IMR-90 (cell line): Measurements from ENCODE around the gene USP43. TPM values are rescaled to one million over a fixed set of nuclear protein-coding genes. Genes with fewer than 3 reads are reported as not detected.

Experiments
- ATAC-seq: fragments of 200-7000 bp; cut with Tn5 transposase; 2 replicates; pipeline ENCODE4 v1.9.1; 2020; ENCODE audit warnings: low read depth, mild to moderate bottlenecking, moderate library complexity
- BruUV-seq: library from RNA; stranded (reverse); fragments of 400-500 nt; replicated peaks from 2 replicates; lab custom pipeline; 2021; lab: Mats Ljungman, UMichigan
- CTCF ChIA-PET: fragments of 300-600 bp; formaldehyde crosslinking; extraction: SDS; loops from one replicate; lab custom pipeline; 2021; ENCODE audit warnings: antibody characterized with exemption; lab: Yijun Ruan, JAX
- POLR2A ChIA-PET: fragments of 300-600 bp; sonication (Branson Sonifier 250); formaldehyde crosslinking; loops from one replicate; lab custom pipeline; 2022; ENCODE audit warnings: antibody characterized with exemption; ENCODE audit not compliant: unreplicated experiment; lab: Charles Lee
- DNase-seq: peaks from one replicate; pipeline ENCODE4 v3.0.0; 2013
- H2AFZ ChIP-seq: replicated peaks from 2 replicates; pipeline ENCODE3; 2013; ENCODE audit warnings: low read length, mild to moderate bottlenecking; ENCODE audit not compliant: poor library complexity
- H2AK5ac ChIP-seq: 2 replicates; pipeline ENCODE4 v1.6.1; 2013; ENCODE audit warnings: low read depth, low read length, inconsistent platforms
- H2AK9ac ChIP-seq: replicated peaks from 2 replicates; pipeline ENCODE3; 2013; ENCODE audit warnings: mild to moderate bottlenecking, low read depth, low read length, moderate library complexity; ENCODE audit not compliant: poor library complexity
- H2BK120ac ChIP-seq: 2 replicates; pipeline ENCODE4 v1.6.1; 2013; ENCODE audit warnings: low read depth, low read length, inconsistent platforms
- H2BK15ac ChIP-seq: 3 replicates; pipeline ENCODE4 v1.6.1; 2013; ENCODE audit warnings: low read depth, low read length, inconsistent platforms
- H2BK20ac ChIP-seq: 2 replicates; pipeline ENCODE4 v1.6.1; 2013; ENCODE audit warnings: low read depth, mild to moderate bottlenecking, inconsistent platforms, low read length, moderate library complexity
- H2BK5ac ChIP-seq: 2 replicates; pipeline ENCODE4 v1.6.1; 2013; ENCODE audit warnings: mild to moderate bottlenecking, low read depth, low read length, inconsistent platforms; ENCODE audit not compliant: poor library complexity, severe bottlenecking
- H3K14ac ChIP-seq: replicated peaks from 2 replicates; pipeline ENCODE4 v1.6.1; 2013; ENCODE audit warnings: low read depth, low read length, inconsistent platforms
- H3K18ac ChIP-seq: 2 replicates; pipeline ENCODE4 v1.6.1; 2013; ENCODE audit warnings: low read depth, low read length, control low read depth
- H3K23ac ChIP-seq: 2 replicates; pipeline ENCODE4 v1.6.1; 2013; ENCODE audit warnings: low read depth, low read length, inconsistent platforms
- H3K27ac ChIP-seq: 2 replicates; pipeline ENCODE4 v1.5.1; 2013; ENCODE audit warnings: mild to moderate bottlenecking, control low read depth, low read length; ENCODE audit not compliant: insufficient read depth
- H3K27me3 ChIP-seq: 2 replicates; pipeline ENCODE4 v1.6.1; 2013; ENCODE audit warnings: low read length; ENCODE audit not compliant: control insufficient read depth, insufficient read depth
- H3K36me3 ChIP-seq: 2 replicates; pipeline ENCODE4 v1.6.1; 2013; ENCODE audit warnings: low read length, mixed read lengths; ENCODE audit not compliant: control insufficient read depth, insufficient read depth
- H3K4ac ChIP-seq: 2 replicates; pipeline ENCODE4 v1.6.1; 2013; ENCODE audit warnings: low read depth, low read length, inconsistent platforms
- H3K4me1 ChIP-seq: 2 replicates; pipeline ENCODE4 v1.6.1; 2013; ENCODE audit warnings: low read length, mixed read lengths; ENCODE audit not compliant: control insufficient read depth, insufficient read depth
- H3K4me2 ChIP-seq: 2 replicates; pipeline ENCODE4 v1.6.1; 2013; ENCODE audit warnings: low read depth, mild to moderate bottlenecking, control low read depth, low read length, moderate library complexity
- H3K4me3 ChIP-seq: 2 replicates; pipeline ENCODE4 v1.5.1; 2013; ENCODE audit warnings: low read depth, mild to moderate bottlenecking, control low read depth, low read length, moderate library complexity; ENCODE audit not compliant: insufficient read depth
- H3K56ac ChIP-seq: 2 replicates; pipeline ENCODE4 v1.6.1; 2013; ENCODE audit warnings: low read length, inconsistent platforms; ENCODE audit not compliant: insufficient read depth; ENCODE audit errors: extremely low read depth
- H3K79me1 ChIP-seq, 2 experiments: 2 replicates each; pipeline ENCODE4 v1.6.1; 2013; ENCODE audit warnings: low read length in 2 of 2, inconsistent platforms in 1 of 2, low read depth in 1 of 2
- H3K9ac ChIP-seq: 2 replicates; pipeline ENCODE4 v1.6.1; 2013; ENCODE audit warnings: low read depth, low read length, control low read depth
- H3K9me1 ChIP-seq: 2 replicates; pipeline ENCODE4 v1.6.1; 2013; ENCODE audit warnings: low read length, inconsistent platforms; ENCODE audit not compliant: insufficient read depth
- H3K9me3 ChIP-seq: 2 replicates; pipeline ENCODE4 v1.6.1; 2013; ENCODE audit warnings: low read length; ENCODE audit not compliant: control insufficient read depth, insufficient read depth
- H4K20me1 ChIP-seq: 2 replicates; pipeline ENCODE4 v1.6.1; 2013; ENCODE audit warnings: low read length, inconsistent platforms; ENCODE audit not compliant: insufficient read depth
- H4K5ac ChIP-seq: 2 replicates; pipeline ENCODE4 v1.6.1; 2013; ENCODE audit warnings: mild to moderate bottlenecking, low read depth, low read length, control low read depth
- H4K8ac ChIP-seq, 2 experiments: 2 replicates each; pipeline ENCODE4 v1.6.1; 2013; ENCODE audit warnings: low read depth in 2 of 2, low read length in 2 of 2, control low read depth in 1 of 2, inconsistent platforms in 1 of 2
- H4K91ac ChIP-seq: 2 replicates; pipeline ENCODE4 v1.6.1; 2013; ENCODE audit warnings: low read depth, low read length, inconsistent platforms; ENCODE audit not compliant: insufficient read depth
- BHLHE40 ChIP-seq: fragments of 150-350 bp; IDR thresholded peaks from 2 replicates; pipeline ENCODE4 v1.6.1; 2016; ENCODE audit warnings: mild to moderate bottlenecking, low read depth, low read length
- CEBPB ChIP-seq: IDR thresholded peaks from 2 replicates; pipeline ENCODE4 v1.6.1; 2012; ENCODE audit warnings: low read depth, low read length, improper control_type of control experiment
- CHD1 ChIP-seq: IDR thresholded peaks from 2 replicates; pipeline ENCODE4 v1.6.1; 2012; ENCODE audit warnings: low read depth, low read length, improper control_type of control experiment
- FOS ChIP-seq: fragments of 150-350 bp; IDR thresholded peaks from 2 replicates; pipeline ENCODE4 v1.6.1; 2016; ENCODE audit warnings: low read depth, low read length
- MAFK ChIP-seq: IDR thresholded peaks from 2 replicates; pipeline ENCODE4 v1.6.1; 2012; ENCODE audit warnings: low read depth, low read length, improper control_type of control experiment
- MAZ ChIP-seq: IDR thresholded peaks from 2 replicates; pipeline ENCODE4 v1.6.1; 2012; ENCODE audit warnings: low read depth, mild to moderate bottlenecking, low read length, improper control_type of control experiment, moderate library complexity, borderline replicate concordance
- MXI1 ChIP-seq: IDR thresholded peaks from 2 replicates; pipeline ENCODE4 v1.6.1; 2012; ENCODE audit warnings: low read depth, mild to moderate bottlenecking, low read length, moderate library complexity, borderline replicate concordance
- NFE2L2 ChIP-seq: fragments of 150-350 bp; IDR thresholded peaks from 2 replicates; pipeline ENCODE4 v1.6.1; 2016; ENCODE audit warnings: low read depth, mild to moderate bottlenecking, low read length
- POLR2A ChIP-seq: IDR thresholded peaks from 2 replicates; pipeline ENCODE4 v1.6.1; 2012; ENCODE audit warnings: mild to moderate bottlenecking, low read depth, low read length
- RAD21 ChIP-seq: IDR thresholded peaks from 2 replicates; pipeline ENCODE4 v1.6.1; 2012; ENCODE audit warnings: low read length, improper control_type of control experiment
- RCOR1 ChIP-seq: IDR thresholded peaks from 2 replicates; pipeline ENCODE4 v1.6.1; 2012; ENCODE audit warnings: mild to moderate bottlenecking, low read length, improper control_type of control experiment; ENCODE audit not compliant: insufficient replicate concordance
- RFX5 ChIP-seq: IDR thresholded peaks from 2 replicates; pipeline ENCODE4 v1.8.0; 2012; ENCODE audit warnings: low read depth, mild to moderate bottlenecking, low read length, moderate library complexity
- SMC3 ChIP-seq: fragments of 150-350 bp; IDR thresholded peaks from 2 replicates; pipeline ENCODE4 v1.6.1; 2016; ENCODE audit warnings: low read depth, mild to moderate bottlenecking, antibody characterized with exemption, low read length, moderate library complexity
- WGBS, 2 experiments: methylation state at CpG; one replicate each; pipeline versions ENCODE4 v1.1.5 to v1.1.7; 2013; ENCODE audit warnings: missing lambda C conversion rate in 2 of 2; ENCODE audit not compliant: insufficient read length in 1 of 2; ENCODE audit errors: extremely low coverage in 2 of 2; 5-methylcytosine and 5-hydroxymethylcytosine counted together
- dilution Hi-C: fragments of 300-500 bp; cut with HindIII; formaldehyde crosslinking; loops from one replicate; pipeline ENCODE4 v1.14.3; 2018; ENCODE audit warnings: low sequenced_read_pairs; ENCODE audit not compliant: unreplicated experiment
- in situ Hi-C: fragments of 300-500 bp; cut with MboI; formaldehyde crosslinking; loops from 3 replicates; pipeline ENCODE4 v1.14.3; 2019; ENCODE audit warnings: low sequenced_read_pairs, inconsistent platforms, mixed read lengths
- intact Hi-C: fragments of 100-400 bp; cut with micrococcal nuclease; formaldehyde crosslinking; loops from 2 replicates; pipeline ENCODE4 v1.10.0; 2022
- polyA plus RNA-seq, 3 experiments: library from polyadenylated mRNA; depleted of rRNA; stranded (reverse); fragments of >200 nt; gene quantifications; 2 replicates each; pipeline ENCODE4 v1.2.3, GENCODE V29; 2012; ENCODE audit warnings: low replicate concordance in 1 of 3
- total RNA-seq: library from RNA; depleted of rRNA; stranded (reverse); fragments of >200 nt; gene quantifications from 2 replicates; pipeline ENCODE4 v1.2.3, GENCODE V29; 2012
- TF ChIP-seq, protein P1 (sequence below): fragments of 150-350 bp; IDR thresholded peaks from 2 replicates; pipeline ENCODE4 v1.6.1; 2016; ENCODE audit warnings: low read depth, mild to moderate bottlenecking, low read length, moderate library complexity, borderline replicate concordance
- TF ChIP-seq, protein P2 (sequence below): fragments of 150-350 bp; IDR thresholded peaks from 2 replicates; pipeline ENCODE4 v1.6.1; 2017; ENCODE audit warnings: mild to moderate bottlenecking, antibody characterized with exemption, low read length, low read depth
- TF ChIP-seq, protein P3 (sequence below): conservative IDR thresholded peaks from 2 replicates; pipeline ENCODE4 v1.5.1; 2012; ENCODE audit warnings: mild to moderate bottlenecking, low read depth, low read length, improper control_type of control experiment

USP43 gene
- total and polyA plus RNA-seq, 2 of the 4 experiments (the other 2 are of a cell fraction), result not detected

DNA sequence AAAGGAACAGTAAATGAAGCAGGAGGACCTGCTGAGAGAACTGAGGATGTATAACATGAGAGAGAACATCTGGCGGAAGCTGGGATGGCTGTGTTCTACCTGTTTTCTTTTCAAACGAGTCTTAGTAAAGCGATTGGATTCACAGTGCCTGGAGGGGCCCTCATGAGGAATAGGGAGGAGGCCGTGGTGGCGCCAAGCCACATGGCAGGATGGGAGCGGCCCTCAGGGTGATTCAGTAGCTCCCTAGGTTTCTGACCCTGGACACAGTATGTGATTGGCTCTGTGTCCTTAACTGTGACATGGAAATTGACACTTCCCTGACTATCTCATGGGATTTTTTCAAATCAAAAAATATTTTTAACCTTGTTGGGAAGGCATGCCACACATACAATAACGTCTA lies 32.1 kb downstream of the USP43 start:
- POLR2A ChIA-PET, result no interaction called here
- H3K9me3 ChIP-seq, result peaks cover 11% of the 10 kb centered on the region
- no peak overlapping the region for H4K8ac ChIP-seq
- H3K36me3 ChIP-seq, result no peaks in the 10 kb centered on the region
- no peak overlapping the region for H2BK15ac ChIP-seq
- H3K4ac ChIP-seq, result no peak overlapping the region
- H3K4me1 ChIP-seq, result no peaks in the 10 kb centered on the region
- no peak for DNase-seq
- no peaks in the 10 kb centered on the region for H3K27me3 ChIP-seq
- H4K20me1 ChIP-seq, result no peaks in the 10 kb centered on the region
- TF ChIP-seq, protein P1, sequence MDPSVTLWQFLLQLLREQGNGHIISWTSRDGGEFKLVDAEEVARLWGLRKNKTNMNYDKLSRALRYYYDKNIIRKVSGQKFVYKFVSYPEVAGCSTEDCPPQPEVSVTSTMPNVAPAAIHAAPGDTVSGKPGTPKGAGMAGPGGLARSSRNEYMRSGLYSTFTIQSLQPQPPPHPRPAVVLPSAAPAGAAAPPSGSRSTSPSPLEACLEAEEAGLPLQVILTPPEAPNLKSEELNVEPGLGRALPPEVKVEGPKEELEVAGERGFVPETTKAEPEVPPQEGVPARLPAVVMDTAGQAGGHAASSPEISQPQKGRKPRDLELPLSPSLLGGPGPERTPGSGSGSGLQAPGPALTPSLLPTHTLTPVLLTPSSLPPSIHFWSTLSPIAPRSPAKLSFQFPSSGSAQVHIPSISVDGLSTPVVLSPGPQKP, result no peak
- TF ChIP-seq MAZ, result no peak
- no peak for TF ChIP-seq NFE2L2
- TF ChIP-seq, protein P2, sequence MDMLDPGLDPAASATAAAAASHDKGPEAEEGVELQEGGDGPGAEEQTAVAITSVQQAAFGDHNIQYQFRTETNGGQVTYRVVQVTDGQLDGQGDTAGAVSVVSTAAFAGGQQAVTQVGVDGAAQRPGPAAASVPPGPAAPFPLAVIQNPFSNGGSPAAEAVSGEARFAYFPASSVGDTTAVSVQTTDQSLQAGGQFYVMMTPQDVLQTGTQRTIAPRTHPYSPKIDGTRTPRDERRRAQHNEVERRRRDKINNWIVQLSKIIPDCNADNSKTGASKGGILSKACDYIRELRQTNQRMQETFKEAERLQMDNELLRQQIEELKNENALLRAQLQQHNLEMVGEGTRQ, result no peak
- TF ChIP-seq, protein P3, sequence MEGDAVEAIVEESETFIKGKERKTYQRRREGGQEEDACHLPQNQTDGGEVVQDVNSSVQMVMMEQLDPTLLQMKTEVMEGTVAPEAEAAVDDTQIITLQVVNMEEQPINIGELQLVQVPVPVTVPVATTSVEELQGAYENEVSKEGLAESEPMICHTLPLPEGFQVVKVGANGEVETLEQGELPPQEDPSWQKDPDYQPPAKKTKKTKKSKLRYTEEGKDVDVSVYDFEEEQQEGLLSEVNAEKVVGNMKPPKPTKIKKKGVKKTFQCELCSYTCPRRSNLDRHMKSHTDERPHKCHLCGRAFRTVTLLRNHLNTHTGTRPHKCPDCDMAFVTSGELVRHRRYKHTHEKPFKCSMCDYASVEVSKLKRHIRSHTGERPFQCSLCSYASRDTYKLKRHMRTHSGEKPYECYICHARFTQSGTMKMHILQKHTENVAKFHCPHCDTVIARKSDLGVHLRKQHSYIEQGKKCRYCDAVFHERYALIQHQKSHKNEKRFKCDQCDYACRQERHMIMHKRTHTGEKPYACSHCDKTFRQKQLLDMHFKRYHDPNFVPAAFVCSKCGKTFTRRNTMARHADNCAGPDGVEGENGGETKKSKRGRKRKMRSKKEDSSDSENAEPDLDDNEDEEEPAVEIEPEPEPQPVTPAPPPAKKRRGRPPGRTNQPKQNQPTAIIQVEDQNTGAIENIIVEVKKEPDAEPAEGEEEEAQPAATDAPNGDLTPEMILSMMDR, result no peak
- no peak for TF ChIP-seq RAD21
- no peak for TF ChIP-seq SMC3
- TF ChIP-seq RFX5, result no peak
- TF ChIP-seq MXI1, result no peak
- no peak for TF ChIP-seq POLR2A
- TF ChIP-seq RCOR1, result no peak
- TF ChIP-seq BHLHE40, result no peak
- TF ChIP-seq MAFK, result no peak
- no peak for TF ChIP-seq CHD1
- TF ChIP-seq FOS, result no peak
- no peak for TF ChIP-seq CEBPB
- in situ Hi-C loops, result no loop called here
- no peak overlapping the region for H3K4me3 ChIP-seq
- 0% methylated on average over 1 of the region's 7 CpGs; no CpG with 5 or more reads in 1 of the 2 experiments for WGBS, 2 experiments
- BruUV-seq, result no TSS peak
- CTCF ChIA-PET, result interaction anchor here (0.9 kb wide), 1 partner anchor 100 kb away, joined by 3 read pairs; no protein-coding TSS in a partner anchor
- no peak overlapping the region for H3K18ac ChIP-seq
- H2AFZ ChIP-seq, result no peak overlapping the region
- intact Hi-C loops, result no loop called here
- no peak overlapping the region for H2BK120ac ChIP-seq
- no peak overlapping the region for H3K14ac ChIP-seq
- H2BK20ac ChIP-seq, result no peak overlapping the region
- no peak overlapping the region for H2AK9ac ChIP-seq
- no peak for ATAC-seq
- H4K91ac ChIP-seq, result no peak overlapping the region
- H2BK5ac ChIP-seq, result no peak overlapping the region
- H3K9me1 ChIP-seq, result no peaks in the 10 kb centered on the region
- H3K56ac ChIP-seq, result no peak overlapping the region
- dilution Hi-C loops, result no loop called here
- H4K5ac ChIP-seq, result no peak overlapping the region
- no peak overlapping the region for H2AK5ac ChIP-seq
- H3K79me1 ChIP-seq, result no peaks in the 10 kb centered on the region
- no peak overlapping the region for H3K27ac ChIP-seq
- H3K9ac ChIP-seq, result no peak overlapping the region
- H3K23ac ChIP-seq, result no peak overlapping the region
- H3K4me2 ChIP-seq, result no peak overlapping the region
